GM18870 (cell line): Measurements from ENCODE around the gene OPN1LW.
"Not testable (repeated sequence)": the region's sequence is repeated elsewhere in the genome, so short reads cannot be mapped to it uniquely, and the experiment has no call there.

ENCODE experiments used
- ATAC-seq: cut with Tn5 transposase; IDR thresholded peaks from one replicate; pipeline ENCODE4 v1.9.1; 2021; ENCODE audit warnings: moderate library complexity; ENCODE audit not compliant: unreplicated experiment

Gene OPN1LW

DNA sequence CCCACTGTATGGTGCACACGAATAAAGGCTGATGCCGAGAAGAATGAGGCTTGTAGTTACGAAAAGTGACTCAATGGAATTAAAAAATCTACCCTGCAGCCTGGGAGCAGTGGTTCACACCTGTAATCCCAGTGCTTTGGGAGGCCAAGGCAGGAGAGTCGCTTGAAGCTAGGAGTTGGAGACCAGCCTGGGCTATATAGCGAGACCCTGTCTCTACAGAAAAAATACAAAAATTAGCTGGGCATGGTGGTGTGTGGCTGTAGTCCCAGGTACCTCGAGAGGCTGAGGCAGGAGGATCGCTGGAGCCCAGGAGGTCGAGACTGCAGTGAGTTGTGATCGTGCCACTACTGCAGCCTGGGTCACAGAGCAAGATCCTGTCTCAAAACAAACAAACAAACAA lies 11.7 kb upstream of the OPN1LW start:
- no peak for ATAC-seq

GRCh38 chrX:154135458-154136229 lies 8.4 kb upstream of the OPN1LW start:
- no peak for ATAC-seq

DNA sequence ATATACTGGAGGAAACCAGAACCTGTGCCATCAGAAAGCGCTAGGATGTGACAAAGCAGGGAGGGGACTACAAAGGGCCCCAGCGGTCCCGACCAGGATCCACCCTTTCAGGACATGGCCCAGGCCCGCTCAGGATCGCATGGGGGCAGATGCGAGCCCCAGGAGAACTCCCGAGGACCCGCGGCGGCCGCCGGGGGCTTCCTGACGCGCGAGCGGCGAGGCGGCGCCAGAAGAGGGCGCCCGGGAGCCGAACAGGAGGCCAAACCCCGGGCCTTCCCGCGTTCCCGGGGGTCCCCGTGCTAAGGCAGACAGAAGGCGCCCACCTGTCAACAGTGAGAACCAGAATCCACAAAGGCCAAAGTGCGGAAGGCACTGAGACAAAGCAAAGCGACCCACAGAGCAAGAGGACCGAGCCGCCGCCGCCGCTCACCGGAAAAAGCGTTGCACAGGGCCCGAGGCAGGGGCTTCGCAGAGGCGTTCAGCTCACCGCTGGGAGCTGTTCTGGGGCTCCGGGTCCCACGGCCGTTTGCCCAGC lies 7.3 kb upstream of the OPN1LW start:
- no peak for ATAC-seq

- ATAC-seq: no peak
Observed at GRCh38 chrX:154138857-154139256, 5.2 kb upstream of the OPN1LW start.

- ATAC-seq: no peak
Observed at GRCh38 chrX:154140206-154140605, 3.8 kb upstream of the OPN1LW start.

GRCh38 chrX:154140742-154141141 lies 3.3 kb upstream of the OPN1LW start:
- ATAC-seq: no peak

GRCh38 chrX:154142386-154142785 lies 1.7 kb upstream of the OPN1LW start:
- no peak for ATAC-seq

- ATAC-seq: no peak
Observed at GRCh38 chrX:154142950-154143745, 895 bp upstream of the OPN1LW start.

DNA sequence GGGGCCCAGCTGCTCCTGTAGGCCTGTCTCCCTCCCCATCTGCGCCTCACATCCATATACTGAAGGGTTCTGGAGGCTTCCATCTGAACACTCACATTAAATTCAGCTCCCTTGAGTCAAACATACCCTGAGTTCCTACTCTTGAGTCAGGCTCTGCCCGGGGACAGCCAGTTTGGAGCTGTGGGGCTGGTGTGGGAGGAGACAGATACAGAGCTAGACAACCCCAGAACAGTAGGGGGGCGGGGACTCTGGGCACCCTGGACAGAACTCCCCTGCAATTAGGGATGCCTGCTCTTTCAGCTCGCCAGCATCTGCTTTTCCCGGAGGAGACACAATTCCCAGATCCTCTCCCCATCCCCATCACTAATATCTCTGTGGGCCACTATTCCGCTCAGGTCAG lies 7.0 kb downstream of the OPN1LW start:
- ATAC-seq: not testable (repeated sequence)

DNA sequence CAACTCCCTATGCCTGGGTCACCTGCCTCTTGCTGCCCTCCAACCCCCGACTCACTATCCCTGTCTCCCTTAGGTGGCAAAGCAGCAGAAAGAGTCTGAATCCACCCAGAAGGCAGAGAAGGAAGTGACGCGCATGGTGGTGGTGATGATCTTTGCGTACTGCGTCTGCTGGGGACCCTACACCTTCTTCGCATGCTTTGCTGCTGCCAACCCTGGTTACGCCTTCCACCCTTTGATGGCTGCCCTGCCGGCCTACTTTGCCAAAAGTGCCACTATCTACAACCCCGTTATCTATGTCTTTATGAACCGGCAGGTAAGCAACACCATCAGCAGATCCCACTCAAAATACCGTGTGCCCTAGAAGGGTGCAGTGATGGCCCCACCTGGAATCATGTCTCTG lies 12.2 kb downstream of the OPN1LW start:
- ATAC-seq: not testable (repeated sequence)

GRCh38 chrX:154157207-154157606 lies 13.2 kb downstream of the OPN1LW start:
- ATAC-seq: not testable (repeated sequence)

DNA sequence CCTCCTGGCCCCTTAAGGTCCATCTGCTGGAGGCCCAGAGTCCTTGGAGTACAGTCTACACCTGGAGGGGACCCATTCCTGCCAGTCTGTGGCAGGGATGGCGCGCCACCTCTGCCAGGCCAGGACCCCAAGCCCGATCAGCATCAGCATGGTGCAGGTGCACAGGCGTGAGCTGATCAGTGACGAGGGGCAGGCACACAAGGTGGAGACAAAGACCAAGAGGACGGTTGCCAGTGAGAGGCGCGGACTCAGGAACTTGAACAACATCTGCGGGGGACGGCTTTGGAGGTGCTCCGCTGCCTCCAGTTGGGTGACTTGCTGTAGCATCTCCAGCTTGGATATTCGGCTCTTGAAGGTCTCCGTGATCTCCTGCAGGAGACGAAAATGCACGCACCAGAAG lies 15.3 kb downstream of the OPN1LW start:
- ATAC-seq: not testable (repeated sequence)

DNA sequence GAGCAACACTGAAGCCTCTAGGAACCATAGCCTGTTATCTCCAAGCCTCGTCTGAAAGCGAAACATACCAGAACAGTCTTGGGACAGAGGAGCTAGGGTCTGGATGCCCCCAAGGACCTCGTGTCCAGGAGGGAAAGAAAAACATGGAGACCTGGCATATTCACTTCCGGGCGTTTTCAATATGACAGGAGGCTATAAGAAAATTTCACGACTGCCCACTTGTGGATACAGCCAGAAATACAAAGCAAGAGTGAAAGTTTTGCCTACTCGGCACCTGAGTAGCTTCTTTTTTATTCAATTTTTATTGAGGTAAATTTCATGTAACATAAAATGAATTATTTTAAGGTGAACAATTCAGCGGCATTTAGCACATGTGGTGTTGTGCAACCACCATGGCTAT lies 20.9 kb downstream of the OPN1LW start:
- ATAC-seq: not testable (repeated sequence)

DNA sequence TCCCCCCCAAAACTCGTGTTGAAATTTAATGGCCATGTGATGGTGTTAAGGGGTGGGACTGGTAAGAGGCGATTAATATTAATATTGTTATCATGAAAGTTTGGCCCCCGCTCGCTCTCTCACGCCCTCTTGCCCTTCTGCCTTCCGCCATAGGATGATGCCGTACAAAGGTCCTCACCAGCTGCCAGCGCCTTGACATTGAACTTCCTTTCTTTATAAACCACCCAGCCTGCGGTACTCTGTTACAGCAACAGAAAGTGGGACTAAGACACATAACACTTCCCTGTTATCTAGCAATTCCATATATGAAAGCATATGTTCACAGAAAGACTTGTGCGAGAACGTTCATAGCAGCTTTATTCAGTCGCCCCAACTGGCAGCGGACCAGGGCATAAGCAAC lies 24.3 kb downstream of the OPN1LW start:
- not testable (repeated sequence) for ATAC-seq

GRCh38 chrX:154172535-154172943 lies 28.5 kb downstream of the OPN1LW start:
- ATAC-seq: not testable (repeated sequence)

DNA sequence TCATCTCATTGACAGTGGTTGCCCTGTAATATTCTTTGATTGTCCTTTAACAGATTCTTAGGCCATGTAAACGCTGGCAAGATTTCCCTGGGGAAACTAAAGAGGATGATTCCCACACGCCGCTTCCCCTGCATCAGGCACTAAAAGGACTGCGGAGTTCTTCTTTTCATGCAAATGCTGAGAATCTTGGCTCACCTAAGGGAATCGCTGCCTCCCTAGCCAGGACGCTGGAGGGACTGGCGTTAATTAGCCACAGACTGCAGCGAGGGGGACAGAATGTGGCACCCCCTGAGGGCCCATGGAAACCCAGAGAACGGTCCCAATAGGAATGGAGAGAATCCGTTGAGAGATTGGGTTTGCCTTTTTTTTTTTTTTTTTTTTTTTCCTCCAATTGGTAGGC lies 30.3 kb downstream of the OPN1LW start:
- not testable (repeated sequence) for ATAC-seq

DNA sequence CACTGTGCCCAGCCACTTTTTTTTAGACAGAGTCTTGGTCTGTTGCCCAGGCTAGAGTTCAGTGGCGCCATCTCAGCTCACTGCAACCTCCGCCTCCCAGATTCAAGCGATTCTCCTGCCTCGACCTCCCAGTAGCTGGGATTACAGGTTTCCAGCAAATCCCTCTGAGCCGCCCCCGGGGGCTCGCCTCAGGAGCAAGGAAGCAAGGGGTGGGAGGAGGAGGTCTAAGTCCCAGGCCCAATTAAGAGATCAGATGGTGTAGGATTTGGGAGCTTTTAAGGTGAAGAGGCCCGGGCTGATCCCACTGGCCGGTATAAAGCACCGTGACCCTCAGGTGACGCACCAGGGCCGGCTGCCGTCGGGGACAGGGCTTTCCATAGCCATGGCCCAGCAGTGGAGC lies 38.3 kb downstream of the OPN1LW start, which contains the start of gene OPN1MW:
TSS of gene OPN1MW (plus strand) at position 301 of the 400 bp plus-strand sequence. CDS start at position 383, 82 bp downstream.
- ATAC-seq: not testable (repeated sequence)

DNA sequence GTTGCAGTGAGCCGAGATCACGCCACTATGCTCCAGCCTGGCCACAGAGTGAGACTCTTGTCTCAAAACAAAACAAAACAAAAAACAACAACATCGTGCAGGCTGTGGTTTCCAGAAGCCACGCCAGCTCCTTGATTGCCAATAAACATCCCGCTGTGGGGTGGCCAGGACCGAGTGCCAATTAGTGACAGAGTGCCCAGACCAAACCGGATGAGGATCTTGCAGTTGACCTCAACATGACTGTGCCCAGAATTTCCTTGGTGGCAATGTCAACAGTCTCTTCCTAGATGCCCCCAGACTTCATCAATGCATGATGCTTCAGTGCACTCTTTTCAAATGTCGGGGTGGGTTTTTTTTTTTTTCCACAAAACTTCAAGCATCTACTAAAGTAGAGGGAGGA lies 39.8 kb downstream of the OPN1LW start:
- not testable (repeated sequence) for ATAC-seq

GRCh38 chrX:154192846-154193245 lies 48.8 kb downstream of the OPN1LW start:
- ATAC-seq: not testable (repeated sequence)

GRCh38 chrX:154194316-154194715 lies 50.3 kb downstream of the OPN1LW start:
- not testable (repeated sequence) for ATAC-seq

GRCh38 chrX:154196466-154196865 lies 52.4 kb downstream of the OPN1LW start:
- ATAC-seq: not testable (repeated sequence)
